T-helper 1 cell treated with Interleukin-12 subunit alpha and Interleukin-12 subunit beta and Interleukin-4 antibody, amounts not matched to agents 30 ng/mL and 1 ng/mL, for 36 hours (primary cell): ENCODE measurements around the gene RASSF4. TPM values are rescaled to one million over a fixed set of nuclear protein-coding genes. Genes with fewer than 3 reads are reported as not detected.

ENCODE experiments used
- intact Hi-C: fragments of 100-400 bp; cut with micrococcal nuclease; formaldehyde crosslinking; loops from one replicate; pipeline ENCODE4 v1.15.1; 2024
- total RNA-seq: library from RNA; stranded (reverse); gene quantifications from 2 replicates; pipeline ENCODE4 v1.2.3, GENCODE V29; 2022

The RASSF4 gene
- total RNA-seq, 1 donor from 2014 or later, result 3.3 TPM

DNA sequence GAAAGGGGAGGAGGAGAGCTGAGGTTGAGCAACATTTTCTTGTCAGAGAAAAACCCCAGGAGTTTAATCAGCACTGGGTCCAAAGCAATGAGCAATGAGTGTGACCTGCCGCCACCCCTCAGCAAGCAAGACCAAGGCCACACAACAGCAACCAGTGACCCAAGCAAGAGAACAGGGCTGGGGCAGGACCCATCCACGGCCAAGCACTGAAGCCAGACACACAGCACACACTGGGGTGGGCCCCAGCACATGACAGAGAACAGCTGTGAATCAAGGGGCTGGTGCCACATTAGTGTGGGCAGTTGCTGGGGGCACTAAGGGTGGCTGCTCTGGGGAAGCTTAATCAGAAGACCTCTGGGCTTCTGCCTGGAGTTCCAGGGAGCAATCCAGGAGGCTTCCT, 32.2 kb upstream of the RASSF4 start:
- intact Hi-C loops, result no loop called here

DNA sequence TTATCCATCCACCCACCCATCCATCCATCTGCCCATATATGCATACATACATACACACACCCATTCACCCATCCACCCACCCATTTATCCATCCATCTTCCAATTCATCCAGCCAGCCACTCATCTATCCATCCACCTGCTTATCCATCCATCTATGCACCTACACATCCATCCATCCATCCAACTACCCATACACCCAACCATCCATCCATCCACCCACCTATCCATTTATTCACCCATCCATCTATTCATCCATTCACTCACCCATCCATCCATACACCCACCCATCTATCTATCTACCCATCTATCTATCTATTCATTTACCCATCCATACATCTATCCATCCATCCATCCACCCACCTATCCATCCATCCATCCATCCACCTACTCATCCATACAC, 31.1 kb upstream of the RASSF4 start:
- intact Hi-C loops, result no loop called here

DNA sequence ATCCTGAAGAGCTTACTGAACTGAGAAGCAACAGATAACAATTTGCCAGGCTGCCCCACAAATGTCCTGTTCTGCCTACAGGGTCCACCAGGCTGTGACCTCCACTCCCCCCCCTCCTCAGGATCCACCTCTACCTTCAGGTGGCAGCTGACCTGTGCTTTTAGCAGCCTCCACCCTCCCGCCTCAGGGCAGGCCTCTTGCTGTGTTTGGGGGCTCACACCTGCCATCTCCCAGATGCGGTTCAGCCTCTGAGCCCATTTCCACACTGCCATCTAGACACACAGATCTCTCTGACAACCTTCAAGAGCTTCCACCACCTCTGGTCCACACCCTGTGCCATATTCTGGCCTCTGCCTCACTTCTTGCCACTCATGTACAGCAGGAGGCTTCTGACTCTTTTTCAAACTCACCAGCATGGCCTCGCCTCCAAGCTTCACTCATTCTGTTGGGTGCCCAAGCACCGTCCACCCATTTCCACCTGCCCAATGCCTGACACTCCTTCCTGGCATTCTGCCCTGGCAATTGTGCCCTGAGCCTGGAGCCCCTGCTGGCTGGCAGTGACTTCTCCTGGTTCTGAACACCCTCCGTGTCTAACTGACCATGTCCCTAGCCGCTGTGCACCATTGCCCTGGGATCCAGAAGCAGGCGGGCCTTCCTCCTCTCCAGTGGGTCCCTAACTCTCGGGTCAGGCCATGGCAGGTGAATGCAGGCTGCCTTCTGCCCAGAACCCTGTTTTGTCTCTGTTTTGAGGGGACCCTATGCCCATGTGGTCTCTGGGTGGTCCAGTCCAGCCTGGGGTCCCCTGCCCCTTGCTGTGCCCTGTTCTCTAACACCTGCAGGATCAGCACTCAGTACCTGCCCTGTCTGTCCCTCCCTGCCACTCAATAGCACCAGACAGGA, 30.0 kb upstream of the RASSF4 start:
- intact Hi-C loops, result no loop called here

DNA sequence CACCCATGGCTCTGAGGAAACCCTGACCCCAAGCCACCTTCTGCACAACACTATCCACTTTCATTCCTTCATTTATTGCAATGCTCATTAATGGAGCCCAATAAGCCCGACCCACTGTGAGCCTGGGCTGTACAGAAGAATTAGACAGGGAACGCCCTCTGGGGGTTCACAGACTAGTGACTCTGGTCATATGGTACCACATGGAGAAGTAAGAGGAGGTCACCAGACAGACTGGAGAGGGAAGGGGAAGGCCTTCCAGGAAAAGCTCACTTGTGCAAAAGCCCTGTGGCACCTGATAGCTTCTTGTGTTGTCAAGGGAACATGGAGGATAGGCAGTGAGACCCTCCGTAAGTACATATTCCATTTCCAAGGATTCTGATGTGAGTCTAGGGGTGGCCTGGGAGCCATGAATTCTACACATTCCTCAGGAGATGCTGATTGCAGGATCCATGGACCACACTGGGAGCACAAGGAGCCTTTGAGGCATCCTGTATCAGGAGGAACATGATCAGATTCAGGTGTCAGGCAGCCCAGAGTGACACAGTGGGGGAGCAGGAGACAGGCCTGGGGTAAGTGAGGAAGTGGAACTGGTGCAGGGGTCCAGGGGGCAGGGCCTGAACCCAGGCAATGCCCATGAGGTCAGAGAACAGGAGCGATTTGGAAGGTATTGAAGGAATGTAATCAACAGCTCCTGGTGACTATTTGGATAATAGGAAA, 28.5 kb upstream of the RASSF4 start:
- intact Hi-C loops, result no loop called here

DNA sequence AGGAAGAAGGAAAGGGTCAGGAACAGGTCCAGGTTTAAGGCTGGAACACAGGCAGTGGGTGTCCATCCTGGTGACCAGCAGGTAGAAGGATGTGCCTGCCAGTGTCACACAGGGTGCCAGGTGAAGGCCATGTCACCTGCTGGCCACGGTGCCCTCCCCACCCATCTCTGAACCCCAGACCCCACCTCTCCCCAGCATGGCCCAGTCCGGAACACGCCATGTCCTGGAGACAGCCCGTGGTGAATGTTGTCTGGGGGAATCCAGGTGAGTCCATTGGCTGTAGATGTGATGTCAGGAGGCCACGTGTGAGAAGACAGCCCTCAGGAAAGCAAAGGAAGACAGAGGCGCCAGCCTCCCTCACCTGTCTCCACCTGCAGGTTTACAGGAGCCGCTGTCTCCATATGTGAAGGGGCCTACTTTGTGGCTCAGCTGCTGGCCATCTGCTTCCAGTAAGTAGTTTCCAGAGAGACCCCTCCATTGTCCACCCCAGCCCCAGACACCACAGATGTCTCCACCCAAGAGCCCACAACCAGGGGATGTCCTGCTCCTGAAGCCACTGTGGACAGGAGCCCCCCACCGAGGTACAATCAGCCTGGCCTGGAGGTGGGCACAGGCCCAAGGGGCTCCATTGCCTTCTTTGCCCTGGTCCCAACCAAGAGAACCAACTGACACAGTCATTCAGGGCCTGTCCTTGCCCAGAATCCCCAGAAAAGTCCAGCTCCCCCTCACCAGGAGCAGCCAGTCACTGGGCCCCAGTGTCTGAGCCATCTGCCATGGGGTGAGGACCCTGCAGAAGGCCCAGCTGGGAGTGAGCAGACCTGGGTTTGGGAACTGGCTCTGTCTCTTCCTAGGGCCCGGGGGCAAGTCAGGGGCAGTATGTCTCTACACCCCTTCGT, 27.7 kb upstream of the RASSF4 start:
- intact Hi-C loops, result loop anchor here (1.0 to 2.0 kb wide), 5 partner anchors 27 to 303 kb away; partner anchors contain the start of gene RASSF4

DNA sequence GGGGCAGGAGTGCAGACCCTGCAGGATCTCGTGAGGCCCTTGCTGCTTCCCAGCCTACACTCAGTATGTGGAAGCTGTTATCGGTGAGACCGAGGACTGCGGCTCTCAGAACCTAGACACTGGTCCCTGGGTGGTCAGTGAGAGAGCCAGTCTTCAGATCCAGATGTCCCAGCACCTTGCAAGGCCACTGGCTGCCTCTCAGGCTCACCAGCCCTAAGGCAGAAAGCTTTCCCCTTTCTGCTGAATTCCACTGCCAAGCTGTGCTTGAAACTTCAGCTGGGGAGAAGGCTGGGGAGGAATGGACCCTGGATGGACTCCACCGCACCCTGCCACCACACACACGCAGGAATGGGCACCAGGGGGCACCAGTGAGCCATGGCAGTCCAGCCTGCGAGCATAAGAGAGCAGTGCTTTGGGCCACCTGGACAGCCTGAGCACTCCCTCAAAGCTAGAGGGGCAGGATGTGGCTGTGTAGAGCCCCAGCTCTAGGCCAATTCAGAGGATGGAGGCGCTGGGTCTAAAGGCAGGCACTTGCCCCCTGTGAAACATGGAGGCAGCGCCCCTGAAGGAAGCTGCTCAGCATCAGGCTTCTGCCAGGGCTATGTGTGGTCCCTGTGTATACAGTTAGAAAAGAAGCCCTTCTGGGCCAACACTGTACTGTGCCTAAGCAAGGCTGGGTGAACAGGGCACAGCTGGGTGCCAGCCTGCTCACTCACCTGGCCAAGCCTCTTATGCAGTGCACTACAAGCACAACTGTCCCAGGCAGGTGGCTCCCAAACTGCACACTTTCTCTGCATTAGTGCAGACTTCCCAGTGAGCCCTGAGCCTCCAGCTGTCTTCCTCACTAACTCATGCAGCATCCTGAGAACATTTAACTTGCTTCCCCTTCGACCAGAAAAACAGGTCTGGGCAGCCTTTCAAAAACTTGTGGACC, 26.8 kb upstream of the RASSF4 start:
- intact Hi-C loops, result loop anchor here (1.0 to 2.0 kb wide), 5 partner anchors 27 to 303 kb away; partner anchors contain the start of gene RASSF4

DNA sequence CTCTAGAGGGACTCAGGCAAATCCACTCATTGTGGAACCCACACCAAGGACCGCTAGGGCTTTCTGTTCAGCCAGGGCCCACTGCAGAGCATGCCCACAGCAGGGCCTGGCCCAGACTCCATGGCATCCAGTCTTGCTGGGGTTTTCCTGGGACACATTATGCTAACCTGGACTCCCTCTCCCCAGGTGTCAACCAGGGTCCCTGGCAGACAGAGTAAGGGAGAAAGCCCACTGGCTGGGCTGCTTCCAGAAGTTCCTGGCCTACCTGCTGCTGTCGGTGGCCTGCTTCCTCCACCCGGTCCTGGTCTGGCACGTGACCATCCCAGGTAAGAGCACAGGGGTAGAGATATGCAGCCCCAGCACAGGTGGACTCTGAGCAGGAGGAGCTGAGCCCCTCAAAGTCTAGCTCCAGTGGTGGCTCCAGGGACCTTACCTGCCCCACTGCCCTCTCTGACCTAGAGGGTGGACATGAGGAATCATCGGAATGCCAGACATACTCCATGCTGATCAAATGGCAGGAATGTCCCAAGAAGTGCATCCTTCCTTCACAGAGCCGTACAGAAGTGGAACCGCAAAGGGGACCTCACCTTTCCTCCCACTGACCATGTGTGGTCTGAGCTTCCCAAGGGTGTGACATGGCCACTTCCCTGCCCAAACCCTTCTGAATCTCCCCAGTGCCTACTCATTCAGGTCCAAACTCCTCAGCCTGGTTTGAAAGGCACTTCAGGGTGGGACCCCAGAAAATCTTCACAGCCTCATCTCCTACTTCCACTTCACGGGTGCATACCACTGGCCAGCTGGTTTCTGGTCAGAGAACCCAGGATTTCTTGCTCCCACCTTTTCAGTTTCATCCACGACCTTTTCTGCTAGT, 25.9 kb upstream of the RASSF4 start:
- intact Hi-C loops, result loop anchor here (2.0 kb wide), 1 partner anchor 75 kb away; no protein-coding TSS in a partner anchor

DNA sequence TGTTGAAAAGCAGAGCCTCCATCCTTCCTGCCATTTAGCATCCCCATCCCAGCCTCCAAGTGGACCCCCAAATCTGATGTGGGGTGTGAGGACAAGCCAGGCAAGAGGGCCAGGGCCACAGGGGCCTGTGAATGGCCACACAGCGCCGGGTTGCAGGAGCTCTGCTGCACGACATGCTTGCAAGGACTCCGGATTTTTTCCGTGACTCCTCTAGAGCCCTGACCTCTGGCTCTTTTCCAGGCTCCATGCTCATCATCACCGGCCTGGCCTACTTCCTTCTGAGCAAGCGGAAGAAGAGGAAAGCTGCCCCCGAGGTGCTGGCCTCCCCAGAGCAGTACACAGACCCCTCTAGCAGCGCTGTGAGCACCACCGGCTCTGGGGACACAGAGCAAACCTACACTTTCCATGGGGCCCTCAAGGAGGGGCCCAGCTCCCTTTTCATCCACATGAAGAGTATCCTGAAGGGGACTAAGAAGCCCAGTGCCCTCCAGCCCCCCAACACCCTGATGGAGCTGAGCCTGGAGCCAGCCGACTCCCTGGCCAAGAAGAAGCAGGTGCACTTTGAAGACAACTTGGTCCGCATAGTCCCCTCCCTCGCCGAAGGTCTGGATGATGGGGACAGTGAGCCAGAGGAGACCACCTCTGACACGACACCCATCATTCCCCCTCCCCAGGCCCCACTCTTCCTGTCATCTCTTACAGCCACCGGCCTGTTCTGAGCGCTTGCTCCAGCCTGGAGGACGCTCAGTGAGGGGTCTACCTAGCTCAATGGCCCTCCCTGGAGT, 25.0 kb upstream of the RASSF4 start:
- intact Hi-C loops, result no loop called here

DNA sequence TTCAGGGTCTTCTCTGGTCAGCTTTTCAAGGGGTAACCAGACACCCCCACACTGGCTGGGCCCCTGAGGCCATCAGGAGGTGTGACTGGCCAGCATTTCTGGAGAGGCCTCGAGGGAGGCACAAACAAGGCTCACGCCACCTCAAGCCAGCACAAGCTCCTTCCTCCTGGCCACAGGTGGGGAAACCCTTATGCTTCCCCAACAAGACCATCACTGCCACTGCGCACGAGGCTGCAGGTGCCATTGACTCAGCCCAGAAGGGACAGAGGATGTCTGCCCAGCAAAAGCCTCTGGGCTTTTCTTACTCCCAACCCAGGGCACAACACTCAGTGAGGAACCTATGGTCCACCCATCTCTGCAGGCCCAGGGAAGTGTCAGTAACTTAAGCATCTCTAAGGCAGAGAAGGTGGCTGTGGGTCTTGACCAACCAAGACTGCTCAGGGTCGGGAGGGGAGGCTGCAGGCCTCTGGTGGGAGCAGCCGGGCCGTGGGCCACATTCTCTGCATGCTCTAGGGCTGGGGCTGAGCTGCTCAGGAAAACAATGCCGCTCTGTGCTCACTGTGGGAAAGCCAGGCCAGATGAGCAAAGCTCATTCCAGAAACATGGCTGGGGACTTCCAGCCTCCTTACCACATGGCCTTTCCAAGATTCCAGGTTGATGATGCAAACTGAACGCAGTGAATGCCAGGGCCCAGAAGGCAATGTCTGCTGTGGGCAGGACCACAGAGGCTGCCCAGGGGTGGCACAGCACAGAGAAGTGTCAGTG, 24.2 kb upstream of the RASSF4 start:
- intact Hi-C loops, result no loop called here

DNA sequence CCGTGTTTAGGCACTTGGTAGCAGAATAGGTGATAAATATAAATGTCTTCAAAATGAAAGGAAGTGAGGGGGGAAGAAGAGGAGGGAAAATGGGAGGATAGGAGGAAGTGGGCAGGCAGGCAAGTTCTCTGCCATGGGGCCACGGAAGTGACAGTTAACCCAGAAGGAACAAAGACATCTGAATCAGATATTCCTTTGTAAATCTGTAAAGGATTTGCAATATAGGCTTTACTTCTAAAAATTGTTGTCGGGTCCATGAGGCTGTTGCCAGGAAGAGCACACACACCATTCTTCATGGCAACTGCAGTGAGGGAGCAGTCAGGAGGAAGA, 23.7 kb upstream of the RASSF4 start:
- intact Hi-C loops, result no loop called here

DNA sequence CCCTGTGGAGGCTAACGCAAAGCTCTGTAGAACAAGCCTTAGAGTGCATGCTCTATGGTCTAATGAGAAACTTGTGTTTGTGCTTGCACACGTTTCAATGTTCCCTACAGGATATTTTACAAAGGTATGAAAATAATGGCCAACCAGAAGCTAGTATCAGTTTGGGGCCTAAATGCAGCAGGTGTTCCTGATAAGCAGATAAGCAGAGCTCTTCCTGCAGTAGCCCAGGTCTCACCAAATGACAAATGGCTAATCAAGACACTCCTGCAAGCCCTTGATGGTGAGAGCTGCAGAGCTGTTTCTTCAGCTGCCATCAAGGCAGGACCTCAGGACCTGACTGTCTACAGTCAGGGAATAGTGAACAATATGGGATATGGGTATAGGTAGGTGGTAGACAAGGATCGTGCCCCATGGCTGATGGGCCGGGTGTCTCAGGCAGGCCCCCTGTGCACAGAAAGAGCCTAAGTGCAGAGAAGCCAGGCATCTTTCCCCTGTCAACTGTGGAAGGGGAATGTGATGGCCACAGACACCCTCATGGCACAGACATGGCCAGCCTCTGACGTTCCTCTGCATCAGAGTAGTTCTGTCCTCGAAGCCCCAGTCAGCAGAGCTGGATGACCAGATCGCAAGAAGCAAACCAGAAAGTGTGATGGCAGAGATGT, 23.2 kb upstream of the RASSF4 start:
- intact Hi-C loops, result no loop called here

DNA sequence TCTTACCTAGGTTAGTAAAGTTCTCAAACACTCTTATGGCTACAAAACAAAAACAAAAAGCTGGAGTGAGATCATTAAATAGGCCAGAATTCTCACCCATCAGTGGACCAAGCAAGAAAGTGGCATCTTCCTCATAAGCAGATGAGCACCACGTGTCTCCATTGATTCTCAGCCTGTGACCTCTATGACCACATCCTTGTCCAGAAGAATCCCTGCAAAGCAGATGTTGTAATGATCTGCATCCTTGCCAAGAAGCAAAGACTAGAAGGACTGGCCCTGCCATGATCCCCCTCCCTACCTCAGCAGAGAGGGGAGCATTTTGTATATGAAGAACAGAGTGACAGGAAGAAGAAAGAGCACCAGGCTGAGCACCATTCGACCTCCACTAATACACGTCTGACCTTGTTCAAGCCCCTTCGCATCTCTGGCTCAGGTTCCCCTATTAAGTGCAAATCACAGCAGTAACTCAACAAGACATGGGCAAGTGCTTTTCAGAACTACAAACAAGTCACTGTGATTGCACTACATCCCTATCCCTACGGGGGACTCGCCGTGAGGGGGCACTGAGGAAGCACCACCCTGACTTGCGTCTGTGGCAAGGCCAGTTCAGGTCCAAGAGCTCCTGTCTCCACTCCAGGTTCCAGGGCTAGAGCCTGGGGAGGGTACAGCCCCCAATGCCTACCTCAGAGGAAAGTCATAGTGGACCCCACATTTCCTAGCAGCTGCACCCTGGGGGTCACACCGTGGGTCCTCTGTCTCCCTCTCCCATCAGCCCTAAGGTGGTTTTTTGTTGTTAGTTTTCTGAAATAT, 22.2 kb upstream of the RASSF4 start:
- intact Hi-C loops, result no loop called here

DNA sequence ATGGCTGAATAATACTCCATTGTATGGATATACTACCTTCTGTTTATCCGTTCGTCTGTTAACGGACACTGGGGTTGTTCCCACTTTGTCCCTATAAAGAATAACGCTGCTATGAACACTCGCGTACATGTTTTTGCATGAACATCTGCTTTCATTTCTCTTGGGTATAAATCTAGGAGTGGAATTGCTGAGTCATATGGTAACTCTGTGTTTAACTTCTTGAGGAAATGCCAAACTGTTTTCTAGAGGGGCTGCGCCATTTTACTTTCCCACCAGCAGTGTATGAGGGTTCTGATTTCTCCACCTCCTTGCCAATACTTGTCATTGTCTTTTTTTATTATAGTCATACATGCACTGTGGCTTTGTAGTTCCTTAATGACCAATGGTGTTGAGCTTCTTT, 20.6 kb upstream of the RASSF4 start:
- intact Hi-C loops, result no loop called here

DNA sequence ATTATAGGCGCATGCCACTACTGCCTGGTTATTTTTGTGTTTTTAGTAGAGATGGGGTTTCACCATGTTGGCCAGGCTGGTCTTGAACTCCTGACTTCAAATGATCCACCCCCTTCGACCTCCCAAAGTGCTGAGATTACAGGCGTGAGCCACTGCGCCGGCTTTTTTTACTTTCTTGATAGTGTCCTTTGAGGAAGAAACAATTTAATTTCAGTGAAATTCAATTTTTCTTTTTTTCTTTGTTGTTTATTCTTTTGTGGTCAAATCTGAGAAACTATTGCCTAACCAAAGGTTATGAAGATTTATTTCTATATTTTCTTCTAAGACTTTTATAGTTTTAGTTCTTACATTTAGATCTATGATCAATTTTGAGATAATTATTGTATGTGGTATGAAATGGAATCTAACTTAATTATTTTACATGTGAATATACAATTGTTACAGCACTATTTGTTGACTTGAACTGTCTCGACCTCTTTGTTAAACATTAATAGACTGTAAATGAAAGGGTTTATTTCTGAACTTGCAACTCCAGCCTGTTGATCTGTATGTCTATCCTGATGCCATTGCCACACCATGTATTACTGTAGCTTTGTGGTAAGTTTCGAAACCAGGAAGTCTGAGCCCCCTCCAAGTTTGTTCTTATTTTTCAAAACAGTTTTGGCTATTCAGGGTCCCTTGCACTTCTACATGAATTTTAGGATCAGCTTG, 19.8 kb upstream of the RASSF4 start:
- intact Hi-C loops, result no loop called here

DNA sequence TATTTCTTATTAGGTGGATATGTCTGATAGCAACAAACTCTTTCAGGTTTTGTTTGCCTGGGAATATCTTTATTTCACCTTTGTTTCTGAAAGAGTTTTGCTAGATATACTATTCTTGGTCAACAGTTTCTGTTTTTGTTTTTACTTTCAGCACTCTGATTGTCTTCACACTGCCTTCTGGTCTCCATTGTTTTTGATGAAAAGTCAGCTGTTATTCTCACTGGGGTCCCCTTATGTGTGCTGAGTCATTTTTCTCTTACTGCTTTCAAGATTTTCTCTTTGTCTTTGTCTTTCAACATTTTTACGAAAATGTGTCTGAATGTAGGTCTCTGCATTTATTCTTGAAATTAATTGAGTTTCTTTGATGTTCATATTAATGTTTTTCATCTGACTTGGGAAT, 15.2 kb upstream of the RASSF4 start:
- intact Hi-C loops, result no loop called here

DNA sequence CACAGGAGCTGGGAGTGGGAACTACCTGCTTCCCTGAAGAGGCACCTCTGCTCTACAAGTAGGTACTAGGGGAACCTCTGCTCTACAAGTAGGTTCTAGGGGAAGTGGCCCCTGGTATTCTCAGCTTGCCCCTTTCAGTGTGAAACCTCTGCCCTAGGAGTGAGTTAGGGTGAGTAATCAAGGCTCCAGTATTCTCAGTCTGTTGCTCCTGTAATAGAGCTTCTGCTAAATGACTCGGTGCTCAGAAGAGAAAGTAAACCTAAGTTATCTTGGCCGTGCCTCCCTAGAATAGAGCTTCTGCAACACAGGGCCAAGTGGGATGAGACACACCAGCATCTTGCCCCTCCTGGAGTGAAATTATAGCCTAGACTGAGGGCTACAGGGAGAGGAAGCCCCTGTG, 13.4 kb upstream of the RASSF4 start:
- intact Hi-C loops, result no loop called here
